Measurements from ENCODE around the gene BTBD10.

The BTBD10 gene

DNA sequence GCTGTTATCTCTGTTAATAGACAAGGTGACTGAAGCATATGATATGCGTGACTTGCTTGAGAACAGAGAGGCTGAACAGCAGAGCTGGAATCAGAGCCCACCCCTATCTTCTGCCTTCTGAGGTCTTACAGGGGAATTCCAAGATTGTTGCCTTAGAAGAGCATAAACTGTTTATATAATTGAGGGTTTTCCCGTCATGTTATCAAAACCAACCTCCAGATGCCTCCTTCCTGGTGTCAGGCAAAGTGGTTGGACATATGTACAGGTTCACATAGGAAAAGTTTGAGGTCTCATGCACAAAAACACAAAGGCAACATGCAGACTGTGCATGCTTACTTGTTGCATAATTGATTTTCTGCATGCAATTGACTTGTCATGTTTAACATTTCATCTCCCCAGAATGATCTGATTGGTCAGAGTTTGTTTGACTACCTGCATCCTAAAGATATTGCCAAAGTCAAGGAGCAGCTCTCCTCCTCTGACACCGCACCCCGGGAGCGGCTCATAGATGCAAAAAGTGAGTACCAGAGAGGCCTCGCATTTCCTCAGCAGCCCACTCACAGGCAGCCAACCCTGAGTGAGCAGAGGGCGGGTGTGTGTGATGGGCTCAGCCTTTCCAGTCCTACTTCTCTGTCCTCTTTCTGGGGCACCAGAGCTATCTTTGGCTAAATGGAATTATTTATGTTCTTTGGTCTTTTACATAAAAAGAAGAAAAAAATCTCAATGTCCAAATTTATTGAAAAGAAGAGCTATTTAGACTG, 96.6 kb downstream of the BTBD10 start:
- no peak for TF ChIP-seq CEBPB (IDR thresholded peaks at IDR 0.05)
- no peak for TF ChIP-seq ZBTB7A (IDR thresholded peaks at IDR 0.05; ENCODE audit: low read depth)
- TF ChIP-seq TEAD4 (IDR thresholded peaks at IDR 0.05): no peak
- no peak for TF ChIP-seq NFIC (IDR thresholded peaks at IDR 0.05)
- TF ChIP-seq CREB1 (IDR thresholded peaks at IDR 0.05; ENCODE audit: low read depth): no peak
- TF ChIP-seq REST (IDR thresholded peaks at IDR 0.05; ENCODE audit: low read depth): no peak

- TF ChIP-seq EP300 (IDR thresholded peaks at IDR 0.05; ENCODE audit: borderline replicate concordance): peak; percentile 39; the same call in 1 of the 2 replicates
- no peak for TF ChIP-seq REST (IDR thresholded peaks at IDR 0.05; ENCODE audit: low read depth)
- TF ChIP-seq CREB1 (IDR thresholded peaks at IDR 0.05; ENCODE audit: low read depth): no peak
These were observed 98.6 kb downstream of the BTBD10 start for GRCh38 chr11:13364388-13364787.

DNA sequence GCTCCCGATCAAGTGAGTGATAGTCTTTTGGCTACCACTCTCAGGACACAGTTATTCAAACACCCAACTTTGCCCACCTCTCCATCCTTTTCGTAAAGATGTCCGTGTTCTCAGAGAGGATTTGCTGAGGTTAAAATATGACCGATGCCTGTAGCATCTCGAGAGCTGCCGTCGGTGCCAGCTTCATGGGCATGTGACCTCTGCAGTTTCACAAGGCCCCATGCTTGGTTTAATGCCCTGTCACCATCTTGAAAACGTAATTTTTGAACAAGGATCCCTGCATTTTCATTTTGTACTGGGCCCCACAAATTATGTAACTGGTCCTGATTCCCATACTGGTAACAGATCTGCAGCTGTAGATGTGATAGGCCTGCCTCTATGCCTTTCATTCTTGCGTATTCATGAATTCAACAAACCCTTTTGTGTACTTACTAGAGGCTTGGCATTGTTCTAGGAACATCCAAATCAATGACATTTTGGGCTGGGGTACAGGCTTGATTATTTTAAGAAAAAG, 100.4 kb downstream of the BTBD10 start:
- no peak for TF ChIP-seq EGR1 (IDR thresholded peaks at IDR 0.05)
- TF ChIP-seq NFIC (IDR thresholded peaks at IDR 0.05): no peak
- TF ChIP-seq REST (IDR thresholded peaks at IDR 0.05; ENCODE audit: low read depth): no peak
- no peak for TF ChIP-seq TCF12 (IDR thresholded peaks at IDR 0.05; ENCODE audit: low read depth)
- no peak for TF ChIP-seq USF1 (IDR thresholded peaks at IDR 0.05)
- TF ChIP-seq YY1 (IDR thresholded peaks at IDR 0.05; ENCODE audit: low read depth): no peak
- no peak for TF ChIP-seq ZBTB7A (IDR thresholded peaks at IDR 0.05; ENCODE audit: low read depth)
- no peak for TF ChIP-seq TEAD4 (IDR thresholded peaks at IDR 0.05)
- no peak for TF ChIP-seq CREB1 (IDR thresholded peaks at IDR 0.05; ENCODE audit: low read depth)
- no peak for TF ChIP-seq TAF1 (IDR thresholded peaks at IDR 0.05; ENCODE audit: low read depth)
- no peak for TF ChIP-seq RAD21 (IDR thresholded peaks at IDR 0.05; ENCODE audit: low read depth)

GRCh38 chr11:13358596-13359270, 104.3 kb downstream of the BTBD10 start:
- TF ChIP-seq TCF12 (IDR thresholded peaks at IDR 0.05; ENCODE audit: low read depth): no peak
- no peak for TF ChIP-seq EP300 (IDR thresholded peaks at IDR 0.05; ENCODE audit: borderline replicate concordance)
- no peak for TF ChIP-seq USF1 (IDR thresholded peaks at IDR 0.05)
- TF ChIP-seq EGR1 (IDR thresholded peaks at IDR 0.05): no peak
- TF ChIP-seq ZBTB7A (IDR thresholded peaks at IDR 0.05; ENCODE audit: low read depth): no peak
- no peak for TF ChIP-seq RAD21 (IDR thresholded peaks at IDR 0.05; ENCODE audit: low read depth)
- TF ChIP-seq TAF1 (IDR thresholded peaks at IDR 0.05; ENCODE audit: low read depth): no peak
- no peak for TF ChIP-seq FOXM1 (IDR thresholded peaks at IDR 0.05; ENCODE audit: borderline replicate concordance, low read depth)
- TF ChIP-seq, protein P1, sequence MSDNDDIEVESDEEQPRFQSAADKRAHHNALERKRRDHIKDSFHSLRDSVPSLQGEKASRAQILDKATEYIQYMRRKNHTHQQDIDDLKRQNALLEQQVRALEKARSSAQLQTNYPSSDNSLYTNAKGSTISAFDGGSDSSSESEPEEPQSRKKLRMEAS (IDR thresholded peaks at IDR 0.05): no peak
- no peak for TF ChIP-seq NFIC (IDR thresholded peaks at IDR 0.05)
- no peak for TF ChIP-seq YY1 (IDR thresholded peaks at IDR 0.05; ENCODE audit: low read depth)
- no peak for TF ChIP-seq CEBPB (IDR thresholded peaks at IDR 0.05)
- TF ChIP-seq TEAD4 (IDR thresholded peaks at IDR 0.05): no peak
- TF ChIP-seq CREB1 (IDR thresholded peaks at IDR 0.05; ENCODE audit: low read depth): no peak
